ENCODE measurements around the gene HMOX1. TPM values are rescaled to one million over a fixed set of nuclear protein-coding genes. Genes with fewer than 3 reads are reported as not detected.

The HMOX1 gene
- total and polyA plus RNA-seq, 2 of the 13 experiments (the other 11 are each of a cell fraction or from before 2014, with no cell fraction given) = 53.6 to 67.4 TPM

DNA sequence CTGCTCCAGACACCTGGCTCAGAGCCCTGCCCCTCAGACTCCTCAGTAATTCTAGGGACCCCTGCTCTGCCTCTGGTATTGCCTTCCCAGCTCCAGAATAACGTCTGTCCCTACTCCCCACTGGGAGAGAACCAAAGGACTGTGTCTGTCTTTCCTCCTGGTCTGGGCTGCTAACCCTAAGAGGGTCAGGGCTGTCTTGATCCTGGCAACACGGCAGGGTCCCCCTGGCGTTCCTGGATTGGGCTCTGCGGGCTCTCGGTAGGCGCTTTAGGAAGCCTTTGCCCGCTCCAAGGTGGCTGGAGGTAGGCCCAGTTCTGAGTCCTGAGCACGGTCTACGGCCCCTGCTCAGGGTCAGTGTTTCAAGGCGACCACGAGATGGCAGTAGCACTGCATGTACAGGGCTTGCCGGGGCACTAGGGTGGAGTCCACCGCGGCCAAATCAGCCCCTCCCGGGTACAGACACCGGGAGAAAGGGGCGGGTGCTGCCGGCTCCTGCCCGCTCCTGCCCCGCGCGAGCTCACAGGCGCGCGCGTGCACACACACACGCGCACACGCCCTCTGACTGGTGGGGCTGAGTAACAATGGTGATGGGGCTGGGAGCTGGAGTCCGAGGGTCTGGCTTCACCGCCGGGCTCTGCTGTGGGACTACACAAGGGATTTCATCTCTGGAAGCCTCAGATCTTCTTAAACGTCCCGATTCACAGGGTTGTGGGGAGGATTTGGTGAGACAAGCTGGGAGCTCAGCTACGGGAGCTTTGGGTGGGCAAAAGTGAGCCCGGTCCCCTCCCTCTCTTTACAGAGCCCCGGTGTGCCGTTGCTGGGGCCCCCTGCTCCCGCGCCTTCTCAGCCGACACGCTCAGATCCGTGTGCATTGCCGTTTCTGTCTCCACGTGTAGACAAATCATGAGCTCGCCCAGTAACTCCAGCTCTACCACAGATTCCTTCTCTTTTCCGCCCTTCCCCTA is 30.1 kb upstream of the HMOX1 start (continued):
- TF ChIP-seq, protein P1, sequence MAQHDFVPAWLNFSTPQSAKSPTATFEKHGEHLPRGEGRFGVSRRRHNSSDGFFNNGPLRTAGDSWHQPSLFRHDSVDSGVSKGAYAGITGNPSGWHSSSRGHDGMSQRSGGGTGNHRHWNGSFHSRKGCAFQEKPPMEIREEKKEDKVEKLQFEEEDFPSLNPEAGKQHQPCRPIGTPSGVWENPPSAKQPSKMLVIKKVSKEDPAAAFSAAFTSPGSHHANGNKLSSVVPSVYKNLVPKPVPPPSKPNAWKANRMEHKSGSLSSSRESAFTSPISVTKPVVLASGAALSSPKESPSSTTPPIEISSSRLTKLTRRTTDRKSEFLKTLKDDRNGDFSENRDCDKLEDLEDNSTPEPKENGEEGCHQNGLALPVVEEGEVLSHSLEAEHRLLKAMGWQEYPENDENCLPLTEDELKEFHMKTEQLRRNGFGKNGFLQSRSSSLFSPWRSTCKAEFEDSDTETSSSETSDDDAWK (CRISPR knock-in tag; IDR thresholded peaks at IDR 0.05) = no peak
- TF ChIP-seq ZNF747 (CRISPR knock-in tag; IDR thresholded peaks at IDR 0.05; ENCODE audit: borderline replicate concordance) (no peak), GZF1 (CRISPR knock-in tag; IDR thresholded peaks at IDR 0.05) (no peak), ZNF850 (CRISPR knock-in tag; conservative IDR thresholded peaks at IDR 0.05) (no peak), HOXA5 (CRISPR knock-in tag; IDR thresholded peaks at IDR 0.05) (no peak), KAT8 (CRISPR knock-in tag; IDR thresholded peaks at IDR 0.05) (peak; percentile 53; the same call in 1 of the 2 replicates), ATRX (CRISPR knock-in tag; IDR thresholded peaks at IDR 0.05; ENCODE audit: borderline replicate concordance) (no peak), ZNF7 (CRISPR knock-in tag; IDR thresholded peaks at IDR 0.05) (no peak), ZNF230 (CRISPR knock-in tag; IDR thresholded peaks at IDR 0.05) (0 out of 2 replicates have a peak, but pooled peaks have one; percentile 30), ZNF678 (CRISPR knock-in tag; IDR thresholded peaks at IDR 0.05) (no peak), CAMTA2 (CRISPR knock-in tag; IDR thresholded peaks at IDR 0.05; ENCODE audit: borderline replicate concordance) (no peak), ZNF709 (CRISPR knock-in tag; IDR thresholded peaks at IDR 0.05) (no peak), KDM1A (CRISPR knock-in tag; IDR thresholded peaks at IDR 0.05) (peak; percentile 49; the same call in 1 of the 2 replicates), FOSL2 (CRISPR knock-in tag; IDR thresholded peaks at IDR 0.05) (peak; percentile 49)
- TF ChIP-seq, protein P2, sequence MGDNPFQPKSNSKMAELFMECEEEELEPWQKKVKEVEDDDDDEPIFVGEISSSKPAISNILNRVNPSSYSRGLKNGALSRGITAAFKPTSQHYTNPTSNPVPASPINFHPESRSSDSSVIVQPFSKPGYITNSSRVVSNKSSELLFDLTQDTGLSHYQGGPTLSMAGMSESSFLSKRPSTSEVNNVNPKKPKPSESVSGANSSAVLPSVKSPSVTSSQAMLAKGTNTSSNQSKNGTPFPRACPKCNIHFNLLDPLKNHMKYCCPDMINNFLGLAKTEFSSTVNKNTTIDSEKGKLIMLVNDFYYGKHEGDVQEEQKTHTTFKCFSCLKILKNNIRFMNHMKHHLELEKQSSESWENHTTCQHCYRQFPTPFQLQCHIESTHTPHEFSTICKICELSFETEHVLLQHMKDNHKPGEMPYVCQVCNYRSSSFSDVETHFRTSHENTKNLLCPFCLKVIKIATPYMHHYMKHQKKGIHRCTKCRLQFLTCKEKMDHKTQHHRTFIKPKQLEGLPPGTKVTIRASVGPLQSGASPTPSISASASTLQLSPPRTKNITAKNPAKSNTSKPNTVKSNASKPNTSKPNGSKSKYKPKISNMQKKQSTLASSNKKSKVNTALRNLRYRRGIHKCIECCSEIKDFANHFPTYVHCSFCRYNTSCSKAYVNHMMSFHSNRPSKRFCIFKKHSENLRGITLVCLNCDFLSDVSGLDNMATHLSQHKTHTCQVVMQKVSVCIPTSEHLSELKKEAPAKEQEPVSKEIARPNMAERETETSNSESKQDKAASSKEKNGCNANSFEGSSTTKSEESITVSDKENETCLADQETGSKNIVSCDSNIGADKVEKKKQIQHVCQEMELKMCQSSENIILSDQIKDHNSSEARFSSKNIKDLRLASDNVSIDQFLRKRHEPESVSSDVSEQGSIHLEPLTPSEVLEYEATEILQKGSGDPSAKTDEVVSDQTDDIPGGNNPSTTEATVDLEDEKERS (CRISPR knock-in tag; IDR thresholded peaks at IDR 0.05) = 0 out of 2 replicates have a peak, but pooled peaks have one; percentile 11
- TF ChIP-seq, protein P3, sequence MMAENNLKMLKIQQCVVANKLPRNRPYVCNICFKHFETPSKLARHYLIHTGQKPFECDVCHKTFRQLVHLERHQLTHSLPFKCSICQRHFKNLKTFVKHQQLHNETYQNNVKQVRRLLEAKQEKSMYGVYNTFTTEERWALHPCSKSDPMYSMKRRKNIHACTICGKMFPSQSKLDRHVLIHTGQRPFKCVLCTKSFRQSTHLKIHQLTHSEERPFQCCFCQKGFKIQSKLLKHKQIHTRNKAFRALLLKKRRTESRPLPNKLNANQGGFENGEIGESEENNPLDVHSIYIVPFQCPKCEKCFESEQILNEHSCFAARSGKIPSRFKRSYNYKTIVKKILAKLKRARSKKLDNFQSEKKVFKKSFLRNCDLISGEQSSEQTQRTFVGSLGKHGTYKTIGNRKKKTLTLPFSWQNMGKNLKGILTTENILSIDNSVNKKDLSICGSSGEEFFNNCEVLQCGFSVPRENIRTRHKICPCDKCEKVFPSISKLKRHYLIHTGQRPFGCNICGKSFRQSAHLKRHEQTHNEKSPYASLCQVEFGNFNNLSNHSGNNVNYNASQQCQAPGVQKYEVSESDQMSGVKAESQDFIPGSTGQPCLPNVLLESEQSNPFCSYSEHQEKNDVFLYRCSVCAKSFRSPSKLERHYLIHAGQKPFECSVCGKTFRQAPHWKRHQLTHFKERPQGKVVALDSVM (CRISPR knock-in tag; IDR thresholded peaks at IDR 0.05) = 0 out of 2 replicates have a peak, but pooled peaks have one; percentile 53
- TF ChIP-seq, protein P4, sequence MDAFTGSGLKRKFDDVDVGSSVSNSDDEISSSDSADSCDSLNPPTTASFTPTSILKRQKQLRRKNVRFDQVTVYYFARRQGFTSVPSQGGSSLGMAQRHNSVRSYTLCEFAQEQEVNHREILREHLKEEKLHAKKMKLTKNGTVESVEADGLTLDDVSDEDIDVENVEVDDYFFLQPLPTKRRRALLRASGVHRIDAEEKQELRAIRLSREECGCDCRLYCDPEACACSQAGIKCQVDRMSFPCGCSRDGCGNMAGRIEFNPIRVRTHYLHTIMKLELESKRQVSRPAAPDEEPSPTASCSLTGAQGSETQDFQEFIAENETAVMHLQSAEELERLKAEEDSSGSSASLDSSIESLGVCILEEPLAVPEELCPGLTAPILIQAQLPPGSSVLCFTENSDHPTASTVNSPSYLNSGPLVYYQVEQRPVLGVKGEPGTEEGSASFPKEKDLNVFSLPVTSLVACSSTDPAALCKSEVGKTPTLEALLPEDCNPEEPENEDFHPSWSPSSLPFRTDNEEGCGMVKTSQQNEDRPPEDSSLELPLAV (CRISPR knock-in tag; conservative IDR thresholded peaks at IDR 0.05; ENCODE audit: low read depth) = no peak
- TF ChIP-seq, protein P5, sequence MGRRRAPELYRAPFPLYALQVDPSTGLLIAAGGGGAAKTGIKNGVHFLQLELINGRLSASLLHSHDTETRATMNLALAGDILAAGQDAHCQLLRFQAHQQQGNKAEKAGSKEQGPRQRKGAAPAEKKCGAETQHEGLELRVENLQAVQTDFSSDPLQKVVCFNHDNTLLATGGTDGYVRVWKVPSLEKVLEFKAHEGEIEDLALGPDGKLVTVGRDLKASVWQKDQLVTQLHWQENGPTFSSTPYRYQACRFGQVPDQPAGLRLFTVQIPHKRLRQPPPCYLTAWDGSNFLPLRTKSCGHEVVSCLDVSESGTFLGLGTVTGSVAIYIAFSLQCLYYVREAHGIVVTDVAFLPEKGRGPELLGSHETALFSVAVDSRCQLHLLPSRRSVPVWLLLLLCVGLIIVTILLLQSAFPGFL (CRISPR knock-in tag; IDR thresholded peaks at IDR 0.05) = no peak
- TF ChIP-seq, protein P6, sequence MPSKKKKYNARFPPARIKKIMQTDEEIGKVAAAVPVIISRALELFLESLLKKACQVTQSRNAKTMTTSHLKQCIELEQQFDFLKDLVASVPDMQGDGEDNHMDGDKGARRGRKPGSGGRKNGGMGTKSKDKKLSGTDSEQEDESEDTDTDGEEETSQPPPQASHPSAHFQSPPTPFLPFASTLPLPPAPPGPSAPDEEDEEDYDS (CRISPR knock-in tag; IDR thresholded peaks at IDR 0.05) = peak; percentile 41; the same call in 1 of the 2 replicates
